ENCODE data around the gene NRF1.

The NRF1 gene

GRCh38 chr7:129688503-129689222 lies 77.1 kb downstream of the NRF1 start:
- DNase-seq: no peak

DNA sequence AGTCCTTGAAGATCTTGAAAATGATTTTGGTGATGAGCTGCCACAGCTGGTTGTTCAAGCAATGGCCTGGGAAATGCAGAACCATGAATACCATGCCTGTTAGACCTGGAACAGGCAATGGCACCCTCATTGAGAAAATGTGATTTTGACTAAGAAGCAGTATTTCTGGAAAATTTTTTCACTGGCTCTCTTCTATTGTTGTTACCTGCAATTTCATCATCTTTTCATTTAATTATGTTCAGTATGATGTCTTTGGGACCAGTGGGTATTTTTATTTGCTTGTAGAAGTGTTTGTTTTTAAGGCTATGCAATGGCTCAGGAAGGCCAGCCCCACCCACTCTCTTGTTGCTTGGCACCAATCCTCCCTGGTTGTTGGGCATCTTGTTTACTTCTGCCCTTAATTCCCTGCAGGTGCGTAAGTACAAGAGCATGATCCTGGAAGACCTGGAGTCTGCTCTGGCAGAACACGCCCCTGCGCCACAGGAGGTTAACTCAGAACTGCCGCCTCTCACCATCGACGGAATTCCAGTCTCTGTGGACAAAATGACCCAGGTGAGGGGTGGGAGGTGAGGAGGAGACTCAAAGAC lies 78.6 kb downstream of the NRF1 start:
- no peak for DNase-seq

- no peak for DNase-seq
Observed at GRCh38 chr7:129690701-129691100, 79.2 kb downstream of the NRF1 start.

GRCh38 chr7:129698516-129699418 lies 87.2 kb downstream of the NRF1 start:
- no peak for DNase-seq

DNA sequence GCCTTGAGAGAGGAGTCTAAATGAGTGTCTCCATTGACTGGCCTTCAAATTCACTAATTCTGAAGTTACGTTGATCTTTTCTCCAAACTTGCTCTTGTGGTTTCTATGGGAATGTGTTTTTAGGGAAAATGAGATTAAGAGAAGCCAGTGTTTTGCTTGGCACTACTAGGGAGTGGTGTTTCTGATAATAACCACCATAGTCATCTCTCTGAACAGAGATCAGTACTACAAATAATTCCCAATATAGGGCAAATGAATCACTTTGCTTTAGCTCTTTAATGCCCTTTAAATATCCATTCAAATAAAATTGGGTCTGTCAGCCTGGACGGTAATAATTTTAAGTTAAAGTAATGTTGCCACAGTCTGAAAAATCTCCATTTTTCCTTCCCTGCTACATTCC lies 90.8 kb downstream of the NRF1 start:
- DNase-seq: no peak

DNA sequence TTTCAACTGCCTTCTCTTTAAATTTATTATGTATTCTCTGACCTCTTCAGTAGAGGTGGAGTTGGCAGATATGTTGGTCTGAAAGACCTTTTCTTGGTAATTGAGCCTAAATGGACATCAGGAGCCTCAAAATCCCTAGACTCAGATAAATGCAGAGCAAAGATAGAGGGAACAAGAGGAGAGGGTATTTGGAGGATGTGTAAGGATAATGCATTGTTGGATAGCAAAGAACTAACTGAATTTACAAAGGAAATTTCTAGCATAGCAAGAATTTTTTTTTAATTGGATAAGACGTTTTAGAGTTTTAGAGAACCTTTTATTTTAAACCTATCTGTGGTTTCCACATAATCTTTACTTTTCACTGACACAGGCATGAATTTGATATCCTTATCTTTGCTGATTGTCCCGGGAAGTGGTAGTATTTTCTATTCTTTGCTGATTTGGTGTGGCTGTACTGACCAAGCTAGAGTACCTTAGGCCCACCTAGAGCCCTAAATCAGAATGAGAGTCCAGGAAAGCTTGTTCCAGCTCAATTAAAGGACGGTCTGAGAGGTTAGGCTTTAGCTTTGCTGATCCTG lies 91.3 kb downstream of the NRF1 start:
- DNase-seq: no peak

GRCh38 chr7:129703751-129704150 lies 92.2 kb downstream of the NRF1 start:
- no peak for DNase-seq

GRCh38 chr7:129707910-129708499 lies 96.5 kb downstream of the NRF1 start:
- DNase-seq: no peak

- DNase-seq: no peak
Observed at GRCh38 chr7:129713544-129713943, 102.0 kb downstream of the NRF1 start.

GRCh38 chr7:129714514-129715063 lies 103.1 kb downstream of the NRF1 start:
- no peak for DNase-seq

DNA sequence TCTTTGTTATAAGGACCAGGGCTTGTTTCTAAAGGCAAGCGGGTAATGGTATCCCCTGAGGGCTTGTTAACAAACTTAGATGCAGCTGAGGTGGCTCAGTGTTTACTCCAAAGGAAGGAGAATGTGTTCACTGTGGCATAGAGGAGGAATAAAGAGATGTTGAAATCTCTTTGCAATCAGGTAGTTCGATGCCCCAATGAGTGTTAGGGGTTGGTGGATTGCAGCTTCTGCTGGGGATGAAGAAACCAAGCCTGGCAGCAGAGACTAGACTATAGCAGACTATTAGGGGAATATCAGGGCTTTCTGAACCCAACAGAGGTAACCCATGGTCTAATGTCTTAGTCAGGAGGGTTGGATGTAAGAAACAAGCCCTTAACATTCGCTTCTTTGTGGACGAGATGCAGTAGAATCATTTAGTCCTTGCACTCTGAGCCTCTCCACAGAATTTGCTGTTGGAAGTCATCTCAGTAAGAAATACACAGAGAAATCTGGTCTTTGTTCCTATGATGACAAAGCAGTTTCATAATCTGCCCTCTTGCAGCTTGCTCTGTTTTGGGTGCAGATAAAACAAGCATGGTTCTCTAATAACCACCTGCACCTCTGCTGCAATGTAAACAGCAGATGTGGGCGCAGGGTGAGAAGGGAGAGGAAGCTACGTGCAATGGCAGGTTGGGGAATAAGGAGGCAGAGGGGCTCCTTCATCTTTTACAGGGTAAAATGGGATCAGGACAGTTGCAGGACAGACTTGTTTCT lies 108.6 kb downstream of the NRF1 start:
- DNase-seq: no peak

DNA sequence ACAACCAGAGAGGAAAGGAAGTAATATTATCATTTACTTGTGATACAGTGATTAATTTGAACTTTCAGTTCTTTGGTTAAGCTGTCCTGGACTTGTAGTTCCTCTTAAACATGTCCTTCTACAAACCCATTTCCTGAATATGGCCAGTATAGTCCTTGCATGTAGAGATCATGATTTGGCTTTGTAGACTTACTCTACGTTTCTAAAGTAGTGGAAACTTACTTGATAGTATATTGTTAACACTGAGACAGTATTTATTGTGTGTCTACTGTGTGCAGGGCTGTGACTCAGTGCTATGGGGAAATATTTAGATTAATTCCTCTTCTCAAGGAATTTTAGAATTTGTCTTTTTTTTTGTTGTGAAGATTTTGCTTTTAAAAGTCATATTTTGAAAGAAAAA lies 109.5 kb downstream of the NRF1 start:
- DNase-seq: no peak

GRCh38 chr7:129723679-129724078 lies 112.2 kb downstream of the NRF1 start:
- DNase-seq: no peak

GRCh38 chr7:129724796-129725195 lies 113.3 kb downstream of the NRF1 start:
- no peak for DNase-seq

DNA sequence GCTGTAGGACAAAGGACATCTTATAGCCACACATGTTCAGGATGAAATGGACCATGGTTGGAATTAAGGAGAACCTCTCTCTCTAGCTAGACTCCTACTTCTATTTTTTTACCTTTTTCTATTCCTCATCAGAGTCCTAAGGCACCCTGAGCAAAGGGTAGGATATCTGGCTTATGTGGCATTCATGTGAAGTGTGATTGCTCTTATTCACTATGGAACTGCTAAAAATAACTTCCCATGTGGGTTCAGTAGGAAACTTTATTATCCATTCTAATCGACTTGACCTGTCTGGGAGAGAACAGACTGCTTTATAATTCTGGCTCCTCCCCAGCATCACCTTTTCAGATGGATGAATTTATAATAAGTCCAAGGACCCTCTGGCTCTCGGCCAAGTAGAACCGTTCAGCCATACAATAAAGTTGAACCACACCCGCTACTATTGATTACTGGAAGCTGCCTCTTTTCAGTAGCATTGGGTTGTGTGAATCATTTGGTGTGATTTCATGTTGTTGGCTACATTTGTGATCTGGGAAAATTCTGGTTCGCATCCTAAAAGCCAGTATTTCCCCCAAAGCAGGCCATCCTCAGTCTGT lies 117.5 kb downstream of the NRF1 start:
- DNase-seq: no peak

GRCh38 chr7:129729511-129729910 lies 118.0 kb downstream of the NRF1 start:
- DNase-seq: no peak

- no peak for DNase-seq
Observed at GRCh38 chr7:129730159-129730558, 118.6 kb downstream of the NRF1 start.

DNA sequence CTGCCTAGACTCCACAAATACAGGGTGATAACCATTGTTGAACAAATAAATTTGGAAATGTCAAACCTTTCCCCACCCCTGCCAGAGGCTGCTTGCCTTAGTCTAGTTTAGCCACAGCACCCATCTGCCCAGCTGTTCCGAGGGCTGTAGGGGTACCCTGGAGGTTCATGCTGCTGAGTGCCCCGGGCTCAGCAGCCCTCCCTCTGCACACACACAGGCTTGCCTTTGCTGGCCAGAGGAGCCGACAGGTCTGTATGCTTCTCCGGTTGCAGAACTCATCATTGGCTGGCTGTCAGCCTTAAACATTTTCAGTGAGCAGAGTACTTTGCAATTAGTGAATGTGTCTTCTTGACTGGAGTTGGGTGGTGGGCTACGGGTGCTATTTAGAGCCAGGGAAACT lies 122.9 kb downstream of the NRF1 start:
- DNase-seq: no peak

DNA sequence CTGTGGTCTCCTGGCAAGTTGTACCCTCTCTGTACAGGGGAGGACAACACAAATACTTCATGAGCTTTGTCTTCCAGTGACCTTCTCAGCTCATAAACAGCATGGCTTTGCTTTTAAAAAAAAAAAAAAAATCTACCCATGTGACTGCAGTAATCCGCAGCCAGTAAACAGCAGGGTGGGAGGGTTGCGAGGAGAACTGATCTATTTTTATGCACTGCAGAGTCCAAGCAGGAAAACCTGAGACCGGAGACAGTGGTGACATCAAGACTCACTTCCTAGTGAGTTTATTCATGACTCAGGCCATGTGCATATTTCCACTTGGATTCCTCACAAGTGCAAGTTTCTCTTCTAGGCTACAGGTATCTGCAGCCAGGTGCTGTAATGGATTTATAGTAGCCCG lies 127.9 kb downstream of the NRF1 start:
- DNase-seq: no peak

- no peak for DNase-seq
Observed at GRCh38 chr7:129740574-129741410, 129.3 kb downstream of the NRF1 start.

- no peak for DNase-seq
Observed at GRCh38 chr7:129741743-129742213, 130.3 kb downstream of the NRF1 start.

All from amniotic stem cell (primary cell).